H9 (cell line): ENCODE measurements around the gene PLCB1. TPM values are rescaled to one million over a fixed set of nuclear protein-coding genes. Genes with fewer than 3 reads are reported as not detected.

ENCODE experiments used
- DNase-seq: peaks from one replicate; pipeline ENCODE4 v3.0.0-alpha.2; 2017
- H2AFZ ChIP-seq: one replicate; pipeline ENCODE4 v1.6.1; 2013; ENCODE audit warnings: mild to moderate bottlenecking, low read length, control low read depth, moderate library complexity
- H2AK5ac ChIP-seq: 2 replicates; pipeline ENCODE4 v1.6.1; 2013; ENCODE audit warnings: low read length, control low read depth, mixed read lengths; ENCODE audit not compliant: insufficient read length
- H2BK120ac ChIP-seq: one replicate; pipeline ENCODE4 v1.6.1; 2013; ENCODE audit warnings: low read depth, mild to moderate bottlenecking, low read length, control low read depth, inconsistent platforms; ENCODE audit not compliant: poor library complexity, severe bottlenecking
- H2BK12ac ChIP-seq: 2 replicates; pipeline ENCODE4 v1.6.1; 2013; ENCODE audit warnings: low read length, control low read depth, mixed read lengths, low read depth; ENCODE audit not compliant: insufficient read length
- H2BK15ac ChIP-seq: 2 replicates; pipeline ENCODE4 v1.6.1; 2013; ENCODE audit warnings: low read depth, low read length, control low read depth
- H2BK20ac ChIP-seq: one replicate; pipeline ENCODE4 v1.6.1; 2013; ENCODE audit warnings: low read depth, mild to moderate bottlenecking, low read length, control low read depth, inconsistent platforms; ENCODE audit not compliant: poor library complexity, severe bottlenecking
- H2BK5ac ChIP-seq: 2 replicates; pipeline ENCODE4 v1.6.1; 2013; ENCODE audit warnings: low read length, control low read depth, mixed read lengths; ENCODE audit not compliant: insufficient read length
- H3K14ac ChIP-seq: 2 replicates; pipeline ENCODE4 v1.6.1; 2013; ENCODE audit warnings: low read length, control low read depth; ENCODE audit not compliant: insufficient read depth
- H3K18ac ChIP-seq: 2 replicates; pipeline ENCODE4 v1.6.1; 2013; ENCODE audit warnings: low read depth, mild to moderate bottlenecking, mixed read lengths, low read length, control low read depth; ENCODE audit not compliant: insufficient read length
- H3K23ac ChIP-seq: 2 replicates; pipeline ENCODE4 v1.6.1; 2013; ENCODE audit warnings: low read length, control low read depth, mixed read lengths, low read depth; ENCODE audit not compliant: insufficient read length
- H3K23me2 ChIP-seq: 2 replicates; pipeline ENCODE4 v1.6.1; 2013; ENCODE audit warnings: low read depth, mild to moderate bottlenecking, mixed read lengths, low read length, control low read depth; ENCODE audit not compliant: insufficient read length, poor library complexity, severe bottlenecking
- H3K27ac ChIP-seq: 2 replicates; pipeline ENCODE4 v1.5.1; 2013; ENCODE audit warnings: low read length, control low read depth, mixed read lengths, low read depth; ENCODE audit not compliant: insufficient read length
- H3K27me3 ChIP-seq: 2 replicates; pipeline ENCODE4 v1.6.1; 2013; ENCODE audit warnings: low read length, control low read depth, inconsistent platforms; ENCODE audit not compliant: insufficient read depth
- H3K4ac ChIP-seq: 2 replicates; pipeline ENCODE4 v1.6.1; 2013; ENCODE audit warnings: low read depth, mild to moderate bottlenecking, control low read depth, inconsistent platforms, low read length, moderate library complexity
- H3K4me1 ChIP-seq: 2 replicates; pipeline ENCODE4 v1.6.1; 2013; ENCODE audit warnings: low read length, control low read depth, inconsistent platforms; ENCODE audit not compliant: insufficient read depth
- H3K4me2 ChIP-seq: 2 replicates; pipeline ENCODE4 v1.6.1; 2013; ENCODE audit warnings: low read length, control low read depth, mixed read lengths; ENCODE audit not compliant: insufficient read length, insufficient read depth
- H3K56ac ChIP-seq: 2 replicates; pipeline ENCODE4 v1.6.1; 2013; ENCODE audit warnings: low read depth, mild to moderate bottlenecking, mixed read lengths, low read length, control low read depth; ENCODE audit not compliant: insufficient read length
- H3K79me1 ChIP-seq: 2 replicates; pipeline ENCODE4 v1.6.1; 2013; ENCODE audit warnings: low read depth, mild to moderate bottlenecking, moderate library complexity, low read length, control low read depth, inconsistent platforms; ENCODE audit not compliant: insufficient read depth, poor library complexity, severe bottlenecking
- H3K79me2 ChIP-seq: 2 replicates; pipeline ENCODE4 v1.6.1; 2013; ENCODE audit warnings: low read length, control low read depth, inconsistent platforms; ENCODE audit not compliant: insufficient read depth
- H3K9ac ChIP-seq: 2 replicates; pipeline ENCODE4 v1.6.1; 2013; ENCODE audit warnings: low read length, control low read depth, mixed read lengths; ENCODE audit not compliant: insufficient read length; ENCODE audit errors: extremely low read depth
- H3K9me3 ChIP-seq: one replicate; pipeline ENCODE4 v1.6.1; 2013; ENCODE audit warnings: low read depth, low read length, inconsistent platforms; ENCODE audit not compliant: control insufficient read depth
- H3T11ph ChIP-seq: one replicate; pipeline ENCODE4 v1.6.1; 2013; ENCODE audit warnings: mild to moderate bottlenecking, low read length, control low read depth, inconsistent platforms
- H4K20me1 ChIP-seq: one replicate; pipeline ENCODE4 v1.6.1; 2013; ENCODE audit not compliant: control insufficient read depth, insufficient read length, insufficient read depth
- H4K5ac ChIP-seq: 2 replicates; pipeline ENCODE4 v1.6.1; 2013; ENCODE audit warnings: low read depth, mild to moderate bottlenecking, mixed read lengths, low read length, control low read depth; ENCODE audit not compliant: insufficient read length
- H4K8ac ChIP-seq: replicated peaks from 2 replicates; pipeline ENCODE4 v1.6.1; 2013; ENCODE audit warnings: low read length, control low read depth, mixed read lengths, low read depth; ENCODE audit not compliant: insufficient read length
- H4K91ac ChIP-seq: 2 replicates; pipeline ENCODE4 v1.6.1; 2013; ENCODE audit warnings: low read depth, mild to moderate bottlenecking, moderate library complexity, mixed read lengths, low read length, control low read depth; ENCODE audit not compliant: insufficient read length
- H3K27ac Mint-ChIP-seq, 3 experiments: 2 replicates in 2 of 3; 3 replicates in 1 of 3; pipeline ENCODE4 v1.8.0; 2020 to 2021; ENCODE audit warnings: mixed read lengths in 3 of 3, mild to moderate bottlenecking in 1 of 3, moderate library complexity in 1 of 3
- H3K27me3 Mint-ChIP-seq: 2 replicates; pipeline ENCODE4 v1.8.0; 2021; ENCODE audit warnings: low read depth, mild to moderate bottlenecking, moderate library complexity, mixed read lengths
- H3K36me3 Mint-ChIP-seq, 3 experiments: 2 replicates in 2 of 3; 3 replicates in 1 of 3; pipeline ENCODE4 v1.8.0; 2020 to 2021; ENCODE audit warnings: low read depth in 3 of 3, mixed read lengths in 3 of 3; ENCODE audit not compliant: insufficient read depth in 1 of 3
- H3K4me1 Mint-ChIP-seq, 2 experiments: 2 replicates each; pipeline ENCODE4 v1.8.0; 2020; ENCODE audit warnings: mixed read lengths in 2 of 2
- H3K4me3 Mint-ChIP-seq, 2 experiments: 2 replicates in 1 of 2; 3 replicates in 1 of 2; pipeline ENCODE4 v1.8.0; 2020 to 2021; ENCODE audit warnings: mild to moderate bottlenecking in 2 of 2, mixed read lengths in 2 of 2, moderate library complexity in 1 of 2
- H3K9me3 Mint-ChIP-seq, 2 experiments: 2 replicates in 1 of 2; 3 replicates in 1 of 2; pipeline ENCODE4 v1.8.0; 2020; ENCODE audit warnings: mild to moderate bottlenecking in 2 of 2, mixed read lengths in 2 of 2, moderate library complexity in 1 of 2
- CTCF ChIP-seq: fragments of 200-600 bp; sonication (generic); conservative IDR thresholded peaks from 3 replicates; pipeline ENCODE4 v1.8.0; 2021; ENCODE audit warnings: antibody characterized with exemption, mild to moderate bottlenecking
- WGBS: extraction: QIAGEN DNeasy Blood & Tissue Kit; methylation state at CpG from one replicate; pipeline ENCODE4 v1.1.7; 2013; ENCODE audit warnings: missing lambda C conversion rate, low lambda C conversion rate, mixed read lengths; ENCODE audit not compliant: insufficient read length; ENCODE audit errors: extremely low coverage; 5-methylcytosine and 5-hydroxymethylcytosine counted together
- total RNA-seq: library from RNA; stranded (reverse); gene quantifications from 2 replicates; pipeline ENCODE4 v1.2.1, GENCODE V29; 2021

PLCB1 gene
- total RNA-seq, 1 experiment from 2014 or later = 11.5 TPM

DNA sequence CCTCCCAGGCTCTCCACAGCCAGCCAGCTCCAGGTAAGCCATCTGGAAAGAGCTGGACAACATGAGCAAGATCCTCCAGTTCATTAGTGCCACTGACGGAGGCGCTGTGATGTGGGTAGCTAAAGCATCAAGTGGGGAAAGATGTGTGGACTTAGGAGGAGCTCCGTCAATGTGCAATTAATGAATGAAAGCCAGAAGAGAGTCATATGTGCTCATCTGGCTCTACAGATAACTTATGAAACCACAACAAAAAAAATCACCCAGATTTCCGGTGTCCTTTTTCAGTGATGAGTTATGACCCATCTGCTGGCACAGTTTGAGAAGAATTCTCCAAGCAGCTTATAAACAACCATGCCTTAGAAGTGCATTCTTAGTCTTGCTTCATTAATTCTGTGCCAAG is 625.1 kb downstream of the PLCB1 start:
- WGBS = no CpG with 5 or more reads among the region's 4 CpGs
- Histone ChIP-seq H3K56ac (no peak overlapping the region), H3K79me2 (no peaks in the 10 kb centered on the region), H2AFZ (no peak overlapping the region), H4K8ac (no peak overlapping the region), H3K4ac (no peak overlapping the region), H2BK120ac (no peak overlapping the region), H3K9ac (no peak overlapping the region), H4K91ac (no peak overlapping the region), H2BK15ac (no peak overlapping the region), H3K27ac (no peak overlapping the region), H3K23me2 (no peaks in the 10 kb centered on the region), H4K20me1 (no peaks in the 10 kb centered on the region), H3K14ac (no peak overlapping the region), H3T11ph (no peak overlapping the region), H3K4me2 (no peak overlapping the region), H4K5ac (no peak overlapping the region), H3K23ac (no peak overlapping the region), H3K79me1 (no peaks in the 10 kb centered on the region), H3K27me3 (no peaks in the 10 kb centered on the region), H3K4me1 (no peaks in the 10 kb centered on the region), H2BK12ac (no peak overlapping the region), H3K18ac (no peak overlapping the region), H3K9me3 (no peaks in the 10 kb centered on the region), H2AK5ac (no peak overlapping the region), H2BK20ac (no peak overlapping the region), H2BK5ac (no peak overlapping the region)
- Mint-ChIP-seq H3K36me3 (no peaks in the 10 kb centered on the region; a peak in 1 of 7 replicates), H3K4me1 (no peaks in the 10 kb centered on the region), H3K27me3 (no peaks in the 10 kb centered on the region), H3K9me3 (no peaks in the 10 kb centered on the region), H3K27ac (no peak overlapping the region), H3K4me3 (no peak overlapping the region)
- no peak for TF ChIP-seq CTCF
- DNase-seq = no peak
